HepG2 (cell line): ENCODE data around the gene CMTR2. TPM values are rescaled to one million over a fixed set of nuclear protein-coding genes. Genes with fewer than 3 reads are reported as not detected.

ENCODE experiments used
- ATAC-seq: fragments of 200-7000 bp; cut with Tn5 transposase; 3 replicates; pipeline ENCODE4 v1.9.1; 2020; ENCODE audit warnings: mild to moderate bottlenecking, moderate library complexity
- BruUV-seq: library from RNA; stranded (reverse); fragments of 400-500 nt; replicated peaks from 2 replicates; lab custom pipeline; 2021; lab: Mats Ljungman, UMichigan
- CTCF ChIA-PET: fragments of 300-600 bp; formaldehyde crosslinking; extraction: SDS; loops from one replicate; lab custom pipeline; 2021; ENCODE audit warnings: low total read pairs, inconsistent platforms, low intra/inter-chr PET ratio; lab: Yijun Ruan, JAX
- POLR2A ChIA-PET: fragments of 350-600 bp; sonication (Branson Sonifier 250); formaldehyde crosslinking; loops from one replicate; lab custom pipeline; 2020; ENCODE audit warnings: antibody characterized with exemption, inconsistent platforms; lab: Yijun Ruan, JAX
- DNase-seq: peaks from one replicate; pipeline ENCODE4 v3.0.0-alpha.2; 2015; ENCODE audit warnings: low spot score
- FAIRE-seq: peaks from 3 replicates; lab custom pipeline; 2011; peaks lifted over from hg19 to GRCh38; lab: Jason Lieb, UNC
- H2AFZ ChIP-seq: one replicate; pipeline ENCODE4 v1.6.1; 2011; ENCODE audit warnings: low read length, inconsistent platforms
- H3K27ac ChIP-seq: fragments of 300-600 bp; 3 replicates; pipeline ENCODE4 v1.8.0; 2011; ENCODE audit warnings: mixed run types, mild to moderate bottlenecking, mixed read lengths, low read length, inconsistent platforms; ENCODE audit not compliant: insufficient read depth; ENCODE audit errors: extremely low read length
- H3K27me3 ChIP-seq, 2 experiments: fragments of 200-600 bp in 1 of 2; 2 replicates in 1 of 2; 3 replicates in 1 of 2; pipeline versions ENCODE4 v1.6.0 to v1.8.0; 2011; ENCODE audit warnings: low read length in 2 of 2, mild to moderate bottlenecking in 2 of 2, moderate library complexity in 2 of 2, inconsistent platforms in 1 of 2; ENCODE audit not compliant: insufficient read depth in 2 of 2, control insufficient read depth in 1 of 2
- H3K36me3 ChIP-seq, 2 experiments: fragments of 200-600 bp in 1 of 2; replicated peaks in 1 of 2; 2 replicates in 1 of 2; 3 replicates in 1 of 2; pipeline versions ENCODE4 v1.5.1 to v1.8.0; 2011; ENCODE audit warnings: low read length in 2 of 2, inconsistent platforms in 1 of 2; ENCODE audit not compliant: insufficient read depth in 2 of 2, control insufficient read depth in 1 of 2
- H3K4me1 ChIP-seq: 2 replicates; pipeline ENCODE4 v1.5.1; 2012; ENCODE audit warnings: low read length, inconsistent platforms; ENCODE audit not compliant: insufficient read depth
- H3K4me2 ChIP-seq: 2 replicates; pipeline ENCODE4 v1.6.0; 2011; ENCODE audit warnings: low read depth, low read length, inconsistent platforms
- H3K4me3 ChIP-seq, 3 experiments: fragments of 200-600 bp in 1 of 3; sonication (generic), shearing (Covaris generic) in 1 of 3; replicated peaks in 1 of 3; 2 replicates each; pipeline ENCODE4 v1.5.1; 2011 to 2016; ENCODE audit warnings: low read length in 3 of 3, inconsistent platforms in 2 of 3, low read depth in 2 of 3, mild to moderate bottlenecking in 2 of 3, control low read depth in 1 of 3, mixed read lengths in 1 of 3; ENCODE audit not compliant: insufficient read depth in 1 of 3
- H3K79me2 ChIP-seq: one replicate; pipeline ENCODE4 v1.6.1; 2011; ENCODE audit warnings: low read length, inconsistent platforms; ENCODE audit not compliant: insufficient read depth
- H3K9ac ChIP-seq: 2 replicates; pipeline ENCODE4 v1.6.0; 2011; ENCODE audit warnings: mild to moderate bottlenecking, low read depth, low read length, inconsistent platforms; ENCODE audit not compliant: insufficient read depth
- H3K9me3 ChIP-seq: 2 replicates; pipeline ENCODE4 v1.5.1; 2012; ENCODE audit warnings: mild to moderate bottlenecking, low read length
- H4K20me1 ChIP-seq: 2 replicates; pipeline ENCODE4 v1.6.0; 2011; ENCODE audit warnings: inconsistent platforms, mild to moderate bottlenecking, low read length, moderate library complexity; ENCODE audit not compliant: insufficient read depth
- CEBPG ChIP-seq: IDR thresholded peaks from 2 replicates; pipeline ENCODE4 v1.6.1; 2016
- FOSL2 ChIP-seq: sonication (generic); formaldehyde crosslinking; IDR thresholded peaks from 2 replicates; pipeline ENCODE4 v1.4.0; 2020; ENCODE audit warnings: missing genetic modification reagents
- HOXA5 ChIP-seq: sonication (generic); formaldehyde crosslinking; IDR thresholded peaks from 2 replicates; pipeline ENCODE4 v1.4.0; 2020; ENCODE audit warnings: missing genetic modification reagents
- MAFF ChIP-seq: IDR thresholded peaks from 2 replicates; pipeline ENCODE4 v1.6.1; 2011; ENCODE audit warnings: low read depth, low read length, improper control_type of control experiment
- MEIS1 ChIP-seq: sonication (generic); formaldehyde crosslinking; IDR thresholded peaks from 2 replicates; pipeline ENCODE4 v1.9.0; 2021; ENCODE audit warnings: mild to moderate bottlenecking, missing genetic modification reagents, moderate library complexity, borderline replicate concordance
- MIER3 ChIP-seq: IDR thresholded peaks from 2 replicates; pipeline ENCODE4 v1.6.1; 2016; ENCODE audit warnings: missing compliant biosample characterization, borderline replicate concordance
- PHF8 ChIP-seq: sonication (generic); formaldehyde crosslinking; IDR thresholded peaks from 2 replicates; pipeline ENCODE4 v1.5.0; 2020; ENCODE audit warnings: missing genetic modification reagents
- SIN3B ChIP-seq: fragments of 150-350 bp; IDR thresholded peaks from 2 replicates; pipeline ENCODE4 v1.6.1; 2014; ENCODE audit warnings: low read length
- SNAPC2 ChIP-seq: sonication (generic); formaldehyde crosslinking; IDR thresholded peaks from 2 replicates; pipeline ENCODE4 v1.8.1; 2022; ENCODE audit warnings: mild to moderate bottlenecking, missing genetic modification reagents
- ZEB1 ChIP-seq: IDR thresholded peaks from 2 replicates; pipeline ENCODE4 v1.6.1; 2012; ENCODE audit warnings: mild to moderate bottlenecking, low read depth, inconsistent platforms; ENCODE audit not compliant: insufficient replicate concordance
- ZNF10 ChIP-seq: sonication (generic); formaldehyde crosslinking; IDR thresholded peaks from 2 replicates; pipeline ENCODE4 v1.4.0; 2020; ENCODE audit warnings: mild to moderate bottlenecking, low read depth, missing genetic modification reagents, borderline replicate concordance
- ZNF17 ChIP-seq: sonication (generic); formaldehyde crosslinking; IDR thresholded peaks from 2 replicates; pipeline ENCODE4 v1.5.0; 2020; ENCODE audit warnings: mild to moderate bottlenecking, missing genetic modification reagents
- ZNF607 ChIP-seq: sonication (generic); formaldehyde crosslinking; IDR thresholded peaks from 2 replicates; pipeline ENCODE4 v1.5.1; 2020; ENCODE audit warnings: missing genetic modification reagents, mild to moderate bottlenecking, borderline replicate concordance
- WGBS: methylation state at CpG from one replicate; pipeline ENCODE4 v1.1.6; 2017; ENCODE audit warnings: low lambda C conversion rate; 5-methylcytosine and 5-hydroxymethylcytosine counted together
- in situ Hi-C: cut with HindIII; loops from 2 replicates; pipeline ENCODE4 v1.10.0; 2017; ENCODE audit warnings: low pct_unique_long_range_greater_than_20kb; ENCODE audit not compliant: extremely low pct_ligation_motif_present
- intact Hi-C: fragments of 100-400 bp; cut with micrococcal nuclease; formaldehyde crosslinking; loops from one replicate; pipeline ENCODE4 v1.10.0; 2022; ENCODE audit not compliant: unreplicated experiment
- polyA plus RNA-seq, 8 experiments: library from polyadenylated mRNA; depleted of rRNA in 3 of 8; stranded (reverse) in 7 of 8; unstranded in 1 of 8; fragments of >200 nt; fragmentation: Illumina TruSeq in 4 of 8; extraction: Trizol in 4 of 8; gene quantifications; 2 replicates each; pipeline versions ENCODE4 v1.2.1 to v1.2.3, GENCODE V29; 2011 to 2016; ENCODE audit warnings: low read depth in 4 of 8, missing spikeins in 1 of 8, mixed read lengths in 1 of 8; ENCODE audit not compliant: insufficient read depth in 1 of 8
- total RNA-seq, 5 experiments: library from RNA; depleted of rRNA; stranded (reverse); fragments of >200 nt; fragmentation: Illumina TruSeq; extraction: Trizol; gene quantifications; 2 replicates each; pipeline ENCODE4 v1.2.3, GENCODE V29; 2016; ENCODE audit warnings: low read depth in 1 of 5
- TF ChIP-seq, protein P1 (sequence below): sonication (generic); formaldehyde crosslinking; IDR thresholded peaks from 2 replicates; pipeline ENCODE4 v1.4.0; 2020; ENCODE audit warnings: low read depth, mild to moderate bottlenecking, missing genetic modification reagents
- TF ChIP-seq, protein P2 (sequence below): sonication (generic); formaldehyde crosslinking; IDR thresholded peaks from 2 replicates; pipeline ENCODE4; 2020; ENCODE audit warnings: missing genetic modification reagents, mild to moderate bottlenecking, borderline replicate concordance
- TF ChIP-seq, protein P3 (sequence below): sonication (generic); formaldehyde crosslinking; IDR thresholded peaks from 2 replicates; pipeline ENCODE4 v1.8.1; 2022; ENCODE audit warnings: mild to moderate bottlenecking, missing genetic modification reagents
- TF ChIP-seq, protein P4 (sequence below): IDR thresholded peaks from 2 replicates; pipeline ENCODE4 v1.6.1; 2016; ENCODE audit warnings: low read depth, borderline replicate concordance
- TF ChIP-seq, protein P5 (sequence below): sonication (generic); formaldehyde crosslinking; conservative IDR thresholded peaks from 2 replicates; pipeline ENCODE4 v1.4.0; 2020; ENCODE audit warnings: missing genetic modification reagents

Gene CMTR2
- total and polyA plus RNA-seq, 2 of the 13 experiments (the other 11 are each of a cell fraction or from before 2014, with no cell fraction given): 15.0 to 19.9 TPM

DNA sequence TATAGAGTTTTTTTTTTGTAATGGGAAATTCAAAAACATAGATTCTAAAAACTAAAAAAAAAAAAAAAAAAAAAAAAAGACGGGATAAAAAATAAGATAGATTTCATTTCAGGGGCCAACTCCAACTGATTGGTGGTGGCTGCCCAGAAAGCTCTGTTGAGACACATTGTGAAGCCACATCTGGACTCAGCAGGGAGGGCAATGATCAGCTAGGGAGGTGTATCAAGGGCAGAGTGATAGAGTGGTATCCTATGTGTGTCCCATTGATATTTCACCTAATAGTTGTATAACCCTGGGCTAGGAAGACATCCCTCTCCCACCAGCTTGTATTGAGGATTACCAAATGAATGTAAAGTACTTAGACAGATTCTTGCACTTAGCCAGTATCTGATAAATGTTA is 6.7 kb upstream of the CMTR2 start (continued):
- TF ChIP-seq, protein P1, sequence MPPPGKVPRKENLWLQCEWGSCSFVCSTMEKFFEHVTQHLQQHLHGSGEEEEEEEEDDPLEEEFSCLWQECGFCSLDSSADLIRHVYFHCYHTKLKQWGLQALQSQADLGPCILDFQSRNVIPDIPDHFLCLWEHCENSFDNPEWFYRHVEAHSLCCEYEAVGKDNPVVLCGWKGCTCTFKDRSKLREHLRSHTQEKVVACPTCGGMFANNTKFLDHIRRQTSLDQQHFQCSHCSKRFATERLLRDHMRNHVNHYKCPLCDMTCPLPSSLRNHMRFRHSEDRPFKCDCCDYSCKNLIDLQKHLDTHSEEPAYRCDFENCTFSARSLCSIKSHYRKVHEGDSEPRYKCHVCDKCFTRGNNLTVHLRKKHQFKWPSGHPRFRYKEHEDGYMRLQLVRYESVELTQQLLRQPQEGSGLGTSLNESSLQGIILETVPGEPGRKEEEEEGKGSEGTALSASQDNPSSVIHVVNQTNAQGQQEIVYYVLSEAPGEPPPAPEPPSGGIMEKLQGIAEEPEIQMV (CRISPR knock-in tag): no peak
- no peak for TF ChIP-seq SIN3B
- TF ChIP-seq SNAPC2: no peak
- TF ChIP-seq, protein P2, sequence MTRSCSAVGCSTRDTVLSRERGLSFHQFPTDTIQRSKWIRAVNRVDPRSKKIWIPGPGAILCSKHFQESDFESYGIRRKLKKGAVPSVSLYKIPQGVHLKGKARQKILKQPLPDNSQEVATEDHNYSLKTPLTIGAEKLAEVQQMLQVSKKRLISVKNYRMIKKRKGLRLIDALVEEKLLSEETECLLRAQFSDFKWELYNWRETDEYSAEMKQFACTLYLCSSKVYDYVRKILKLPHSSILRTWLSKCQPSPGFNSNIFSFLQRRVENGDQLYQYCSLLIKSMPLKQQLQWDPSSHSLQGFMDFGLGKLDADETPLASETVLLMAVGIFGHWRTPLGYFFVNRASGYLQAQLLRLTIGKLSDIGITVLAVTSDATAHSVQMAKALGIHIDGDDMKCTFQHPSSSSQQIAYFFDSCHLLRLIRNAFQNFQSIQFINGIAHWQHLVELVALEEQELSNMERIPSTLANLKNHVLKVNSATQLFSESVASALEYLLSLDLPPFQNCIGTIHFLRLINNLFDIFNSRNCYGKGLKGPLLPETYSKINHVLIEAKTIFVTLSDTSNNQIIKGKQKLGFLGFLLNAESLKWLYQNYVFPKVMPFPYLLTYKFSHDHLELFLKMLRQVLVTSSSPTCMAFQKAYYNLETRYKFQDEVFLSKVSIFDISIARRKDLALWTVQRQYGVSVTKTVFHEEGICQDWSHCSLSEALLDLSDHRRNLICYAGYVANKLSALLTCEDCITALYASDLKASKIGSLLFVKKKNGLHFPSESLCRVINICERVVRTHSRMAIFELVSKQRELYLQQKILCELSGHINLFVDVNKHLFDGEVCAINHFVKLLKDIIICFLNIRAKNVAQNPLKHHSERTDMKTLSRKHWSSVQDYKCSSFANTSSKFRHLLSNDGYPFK (CRISPR knock-in tag): no peak
- TF ChIP-seq, protein P3, sequence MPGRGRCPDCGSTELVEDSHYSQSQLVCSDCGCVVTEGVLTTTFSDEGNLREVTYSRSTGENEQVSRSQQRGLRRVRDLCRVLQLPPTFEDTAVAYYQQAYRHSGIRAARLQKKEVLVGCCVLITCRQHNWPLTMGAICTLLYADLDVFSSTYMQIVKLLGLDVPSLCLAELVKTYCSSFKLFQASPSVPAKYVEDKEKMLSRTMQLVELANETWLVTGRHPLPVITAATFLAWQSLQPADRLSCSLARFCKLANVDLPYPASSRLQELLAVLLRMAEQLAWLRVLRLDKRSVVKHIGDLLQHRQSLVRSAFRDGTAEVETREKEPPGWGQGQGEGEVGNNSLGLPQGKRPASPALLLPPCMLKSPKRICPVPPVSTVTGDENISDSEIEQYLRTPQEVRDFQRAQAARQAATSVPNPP (CRISPR knock-in tag): no peak
- TF ChIP-seq ZNF17 (CRISPR knock-in tag): no peak
- TF ChIP-seq MIER3 (CRISPR knock-in tag): no peak

DNA sequence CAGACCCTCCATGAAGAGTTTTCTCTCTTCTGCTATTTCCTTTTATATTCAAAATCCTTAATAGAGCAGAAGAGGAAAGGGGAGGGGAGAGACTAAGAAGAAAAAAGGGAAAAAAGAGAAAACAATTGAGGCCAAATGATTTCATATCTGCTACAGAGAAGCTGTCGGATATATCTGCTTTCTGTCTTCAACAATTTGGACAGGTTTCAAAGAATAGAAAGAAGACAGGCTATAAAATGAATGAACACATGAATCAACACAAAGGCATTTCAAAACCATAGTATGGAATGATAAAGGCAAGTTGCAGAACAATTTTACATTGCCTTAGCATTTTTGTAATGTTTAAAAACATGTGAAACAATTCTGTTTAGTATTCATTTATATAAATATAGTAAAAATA is 4.7 kb upstream of the CMTR2 start:
- in situ Hi-C loops (no loop called here), intact Hi-C loops (no loop called here)
- no peak overlapping the region for H3K9ac ChIP-seq
- no TSS peak for BruUV-seq
- H3K27ac ChIP-seq: no peak overlapping the region
- FAIRE-seq (no peak), ATAC-seq (no peak), DNase-seq (no peak)
- ChIA-PET CTCF (no interaction called here), POLR2A (no interaction called here)
- no peaks in the 10 kb centered on the region for H4K20me1 ChIP-seq
- no peaks in the 10 kb centered on the region; a peak in 1 of 5 replicates for H3K27me3 ChIP-seq
- 2% methylated on average over 1 of the region's 1 CpG for WGBS
- H3K4me3 ChIP-seq: no peak overlapping the region
- H3K79me2 ChIP-seq: no peaks in the 10 kb centered on the region
- no peaks in the 10 kb centered on the region for H3K36me3 ChIP-seq
- H3K4me1 ChIP-seq: peaks cover 23% of the 10 kb centered on the region
- no peak overlapping the region for H3K4me2 ChIP-seq
- no peak overlapping the region for H2AFZ ChIP-seq
- H3K9me3 ChIP-seq: no peaks in the 10 kb centered on the region; the same call in 1 of the 2 replicates
- TF ChIP-seq CEBPG (CRISPR knock-in tag) (no peak), ZNF10 (CRISPR knock-in tag) (no peak), HOXA5 (CRISPR knock-in tag) (no peak), MEIS1 (no peak), MAFF (no peak), PHF8 (CRISPR knock-in tag) (no peak), ZEB1 (no peak), ZNF607 (CRISPR knock-in tag) (no peak), FOSL2 (CRISPR knock-in tag) (no peak)
- TF ChIP-seq, protein P4, sequence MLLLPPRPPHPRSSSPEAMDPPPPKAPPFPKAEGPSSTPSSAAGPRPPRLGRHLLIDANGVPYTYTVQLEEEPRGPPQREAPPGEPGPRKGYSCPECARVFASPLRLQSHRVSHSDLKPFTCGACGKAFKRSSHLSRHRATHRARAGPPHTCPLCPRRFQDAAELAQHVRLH (CRISPR knock-in tag): no peak
- TF ChIP-seq, protein P5, sequence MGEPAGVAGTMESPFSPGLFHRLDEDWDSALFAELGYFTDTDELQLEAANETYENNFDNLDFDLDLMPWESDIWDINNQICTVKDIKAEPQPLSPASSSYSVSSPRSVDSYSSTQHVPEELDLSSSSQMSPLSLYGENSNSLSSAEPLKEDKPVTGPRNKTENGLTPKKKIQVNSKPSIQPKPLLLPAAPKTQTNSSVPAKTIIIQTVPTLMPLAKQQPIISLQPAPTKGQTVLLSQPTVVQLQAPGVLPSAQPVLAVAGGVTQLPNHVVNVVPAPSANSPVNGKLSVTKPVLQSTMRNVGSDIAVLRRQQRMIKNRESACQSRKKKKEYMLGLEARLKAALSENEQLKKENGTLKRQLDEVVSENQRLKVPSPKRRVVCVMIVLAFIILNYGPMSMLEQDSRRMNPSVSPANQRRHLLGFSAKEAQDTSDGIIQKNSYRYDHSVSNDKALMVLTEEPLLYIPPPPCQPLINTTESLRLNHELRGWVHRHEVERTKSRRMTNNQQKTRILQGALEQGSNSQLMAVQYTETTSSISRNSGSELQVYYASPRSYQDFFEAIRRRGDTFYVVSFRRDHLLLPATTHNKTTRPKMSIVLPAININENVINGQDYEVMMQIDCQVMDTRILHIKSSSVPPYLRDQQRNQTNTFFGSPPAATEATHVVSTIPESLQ: no peak
